ENCODE data around the gene MRPL22.
"Not testable (repeated sequence)": the region's sequence is repeated elsewhere in the genome, so short reads cannot be mapped to it uniquely, and the experiment has no call there.

Gene MRPL22

DNA sequence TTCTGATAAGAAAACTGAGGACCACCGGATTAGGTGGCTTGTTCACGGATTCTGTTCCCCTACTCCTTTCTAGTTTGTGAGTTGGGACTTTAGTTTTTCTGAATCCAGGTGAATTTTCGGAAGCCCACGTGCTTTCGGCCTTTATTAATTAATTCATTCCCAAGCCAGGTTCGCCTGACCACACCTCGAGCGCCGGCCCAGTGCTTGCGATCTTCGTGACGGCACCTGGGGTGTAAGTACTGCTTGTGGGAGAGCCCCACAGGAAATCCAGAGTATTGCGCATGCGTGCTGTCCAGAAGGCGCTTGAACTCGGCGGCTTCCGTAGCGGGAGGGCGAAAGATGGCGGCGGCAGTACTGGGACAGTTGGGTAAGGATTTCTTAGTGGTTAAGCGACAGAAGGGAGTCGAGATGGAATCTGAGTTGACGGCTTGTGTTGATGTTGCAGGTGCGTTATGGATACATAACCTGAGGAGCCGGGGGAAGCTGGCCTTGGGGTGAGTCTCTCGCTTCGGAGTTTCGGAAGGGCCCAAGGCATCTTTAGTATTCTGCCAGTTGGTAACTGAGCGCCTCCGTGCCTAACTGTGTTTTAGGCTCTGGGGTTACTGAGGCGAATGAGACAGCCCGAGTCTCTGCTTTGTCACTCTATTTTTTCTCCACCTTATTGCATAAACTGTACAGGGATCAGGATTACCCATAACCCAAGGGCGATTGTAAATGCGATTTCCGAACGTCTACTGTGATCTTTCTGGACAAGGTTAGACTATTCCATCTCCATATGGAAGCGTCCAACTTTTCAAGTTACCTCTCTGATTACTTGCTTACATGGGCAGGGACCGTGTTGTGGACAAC lies at the start of gene MRPL22:
Gene MRPL22, plus strand, starts transcription at position 302 of the 849 bp plus-strand sequence. Its CDS starts 38 bp downstream, at position 340.
- peak; percentile 92 for DNase-seq (ENCODE audit: low read depth)

DNA sequence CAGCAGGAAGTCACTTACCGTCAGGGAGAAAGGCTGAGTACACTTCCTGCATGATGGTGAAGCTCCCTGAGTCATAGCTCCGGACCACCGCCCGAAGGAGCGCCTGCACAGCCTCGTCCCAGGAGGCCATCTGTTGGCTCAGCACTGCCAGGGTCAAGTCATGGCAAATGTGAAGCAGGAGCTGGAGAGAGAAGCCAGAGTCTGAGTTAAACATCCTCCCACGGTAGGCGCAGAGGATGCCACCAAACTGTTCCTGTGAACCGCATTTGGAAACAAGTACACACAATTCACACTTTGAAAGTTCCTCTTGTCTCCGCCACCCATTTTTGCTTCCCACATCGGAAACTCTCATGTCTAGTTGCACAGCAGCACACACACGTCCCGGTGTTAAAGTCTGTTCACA lies 48.5 kb upstream of the MRPL22 start:
- no peak for DNase-seq (ENCODE audit: low read depth)

DNA sequence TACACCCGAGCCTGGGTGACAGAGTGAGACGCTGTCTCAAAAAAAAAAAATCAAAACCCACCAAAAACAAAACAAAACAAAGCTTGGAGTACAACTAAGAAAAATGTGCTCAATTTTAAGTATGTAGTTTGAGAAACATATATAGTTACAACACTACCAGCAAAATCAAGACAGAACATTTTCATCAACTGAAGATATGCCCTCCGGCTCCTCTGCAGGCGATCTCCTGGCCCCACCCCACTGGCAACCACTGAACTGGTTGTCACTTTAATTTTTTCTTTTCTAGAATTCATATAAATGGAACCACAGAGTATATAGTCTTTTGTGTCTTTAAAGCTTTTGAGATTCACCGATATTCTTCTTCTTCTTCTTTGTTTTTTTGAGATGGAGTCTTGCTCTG lies 47.5 kb upstream of the MRPL22 start:
- DNase-seq (ENCODE audit: low read depth) = no peak

DNA sequence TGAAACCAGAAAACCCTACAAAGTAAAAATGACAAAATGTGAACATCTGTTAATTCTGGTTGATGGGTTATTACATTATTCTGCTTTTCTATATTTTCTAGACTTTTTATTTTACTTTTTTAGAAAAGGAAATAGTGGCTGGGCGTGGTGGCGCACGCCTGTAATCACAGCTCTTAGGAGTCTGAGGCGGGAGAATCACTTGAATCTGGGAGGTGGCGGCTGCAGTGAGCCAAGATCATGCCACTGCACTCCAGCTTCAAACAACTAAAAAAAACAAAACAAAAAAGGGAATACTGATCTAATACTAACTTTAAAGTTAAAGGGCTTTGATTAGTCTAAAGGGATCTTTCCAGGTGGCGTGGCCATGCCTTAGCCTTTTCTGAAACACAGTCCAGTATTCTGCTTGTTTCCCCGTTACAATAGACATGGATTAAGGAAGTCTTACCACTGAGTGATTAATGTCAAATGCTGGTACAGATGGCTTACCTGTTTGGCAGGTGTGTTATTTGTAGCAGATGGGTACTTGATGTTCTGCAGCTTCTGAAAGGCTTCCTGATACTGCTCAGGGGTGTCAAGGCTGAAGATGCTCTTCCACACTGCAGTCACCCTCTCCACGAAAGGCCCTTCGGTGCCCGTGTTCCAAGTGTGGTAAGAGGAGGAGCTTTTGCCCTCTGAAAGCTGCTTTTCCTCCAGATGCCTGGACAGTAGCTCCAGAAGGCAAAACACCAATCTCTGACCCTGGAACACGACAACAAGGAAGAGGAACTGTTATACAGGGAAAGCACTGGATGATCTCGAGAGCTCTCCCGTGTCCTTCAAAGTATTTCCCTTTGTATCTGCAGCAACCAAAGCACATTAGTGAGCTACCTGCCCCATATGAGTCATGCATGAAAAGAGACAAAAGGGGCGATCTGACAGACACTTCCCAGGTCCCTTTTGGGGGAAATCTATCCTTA lies 45.0 kb upstream of the MRPL22 start:
- DNase-seq (ENCODE audit: low read depth) = no peak

DNA sequence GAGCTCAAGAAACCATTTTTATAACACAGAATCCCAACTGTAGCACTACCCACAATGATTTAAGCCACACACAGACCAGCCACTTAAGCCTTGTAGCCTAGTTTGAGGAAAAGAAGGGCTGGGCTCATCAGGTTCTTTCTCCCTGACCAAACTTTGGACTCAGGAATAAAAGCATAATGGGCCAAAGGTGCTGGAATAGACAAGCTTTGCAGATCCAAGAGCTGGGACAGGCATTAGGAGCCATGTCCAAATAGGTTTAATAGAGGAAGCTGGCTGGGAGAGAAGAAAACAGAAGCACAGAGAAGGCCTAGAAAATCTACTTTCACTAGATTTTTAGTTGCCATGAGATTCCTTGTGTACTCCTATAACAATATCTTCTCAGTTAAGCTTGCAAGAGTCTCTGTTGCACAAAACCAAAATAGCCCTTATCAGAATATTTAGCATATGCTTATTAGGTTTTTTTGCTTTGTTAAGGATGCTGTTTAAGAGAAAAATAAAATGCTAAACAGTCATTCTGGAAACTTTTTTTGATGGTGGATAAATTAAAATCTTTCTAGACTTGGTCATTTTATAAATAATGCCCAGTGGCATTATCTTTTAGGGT lies 44.2 kb upstream of the MRPL22 start:
- DNase-seq (ENCODE audit: low read depth) = no peak

DNA sequence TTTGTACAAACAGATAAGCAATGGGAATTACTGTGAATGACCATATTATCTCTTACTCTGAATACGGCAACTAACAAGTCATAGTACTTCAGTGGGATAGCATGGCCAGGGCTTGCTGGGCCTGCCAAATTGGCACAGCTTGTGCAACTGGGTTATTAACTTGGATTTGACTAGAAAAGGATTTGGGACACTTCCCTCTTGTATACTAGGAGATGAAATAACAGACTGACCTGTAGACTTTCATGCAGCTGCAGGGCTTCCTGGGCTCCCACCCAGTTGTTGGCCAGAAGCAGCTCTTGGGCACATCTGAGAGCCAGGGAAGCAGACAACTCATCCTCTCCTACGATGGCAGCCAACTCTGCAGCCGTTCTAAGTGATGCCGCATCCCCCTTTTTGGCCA lies 42.7 kb upstream of the MRPL22 start:
- DNase-seq (ENCODE audit: low read depth) = no peak

DNA sequence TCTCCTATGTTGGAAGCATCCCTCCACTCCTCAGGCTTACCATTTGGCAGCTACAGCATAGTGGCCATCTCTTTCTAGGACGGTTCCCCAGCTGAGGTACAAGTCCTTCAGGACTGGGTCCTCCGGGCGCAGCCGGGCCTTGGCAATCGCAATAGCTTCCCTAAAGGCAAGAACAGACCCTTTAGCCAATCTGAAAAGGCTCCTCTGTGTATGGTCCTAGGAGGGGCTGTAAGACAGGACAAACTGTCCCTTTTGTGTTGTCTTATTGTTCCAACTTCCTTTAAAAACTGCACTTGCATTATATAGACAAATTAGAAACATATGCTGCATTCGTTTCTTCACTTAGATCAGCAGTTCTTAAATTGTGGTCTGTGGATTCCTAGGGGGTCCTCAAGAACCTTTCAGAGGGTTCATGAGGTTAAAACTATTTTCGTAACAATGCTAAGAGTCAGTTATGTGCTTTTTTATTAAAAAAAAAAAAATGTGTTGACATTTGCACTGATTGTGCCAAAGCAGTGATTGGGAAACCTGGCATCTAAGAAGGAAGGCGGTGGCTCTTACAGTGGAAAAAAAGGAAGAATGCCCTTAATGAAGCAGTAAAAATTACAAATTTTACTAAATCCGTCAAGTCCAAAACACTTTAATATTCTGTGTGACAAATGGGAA lies 41.6 kb upstream of the MRPL22 start:
- no peak for DNase-seq (ENCODE audit: low read depth)

DNA sequence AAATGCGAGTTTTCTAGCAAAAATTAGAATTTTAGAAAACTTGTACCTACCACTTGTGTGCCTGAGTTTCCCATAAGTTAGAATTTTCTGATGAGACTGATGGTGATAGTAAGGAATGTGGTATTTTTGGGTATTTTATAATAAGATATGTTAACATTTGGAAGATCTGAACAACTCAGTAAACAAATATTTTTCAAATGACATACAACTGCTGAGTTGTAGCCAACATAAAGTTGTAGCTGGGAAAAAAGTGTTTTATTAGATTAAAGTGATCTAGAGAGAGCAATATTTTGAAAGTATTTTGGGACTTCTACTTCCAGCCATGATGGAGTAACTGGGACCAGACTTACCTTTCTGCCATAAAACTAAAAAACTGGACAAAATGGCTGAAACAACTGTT lies 40.8 kb upstream of the MRPL22 start:
- no peak for DNase-seq (ENCODE audit: low read depth)

DNA sequence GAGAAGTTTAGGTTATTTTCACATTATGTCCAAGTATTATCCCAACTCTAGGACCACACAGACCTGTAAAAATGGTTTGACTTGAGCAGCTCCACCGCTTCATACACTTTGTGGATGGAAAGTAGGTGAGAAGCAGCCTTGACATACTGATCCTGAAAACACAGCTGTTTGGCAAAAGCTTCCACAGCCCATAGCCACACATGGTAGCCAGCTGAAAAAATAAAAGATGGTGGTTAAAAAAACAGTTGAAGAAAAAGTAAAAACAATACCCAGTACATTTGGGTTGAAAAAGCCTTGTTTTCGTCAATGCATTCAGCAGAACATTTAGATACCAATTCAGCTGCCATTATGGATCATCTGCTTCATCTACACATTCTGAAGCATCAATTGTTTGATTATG lies 39.6 kb upstream of the MRPL22 start:
- DNase-seq (ENCODE audit: low read depth) = no peak

DNA sequence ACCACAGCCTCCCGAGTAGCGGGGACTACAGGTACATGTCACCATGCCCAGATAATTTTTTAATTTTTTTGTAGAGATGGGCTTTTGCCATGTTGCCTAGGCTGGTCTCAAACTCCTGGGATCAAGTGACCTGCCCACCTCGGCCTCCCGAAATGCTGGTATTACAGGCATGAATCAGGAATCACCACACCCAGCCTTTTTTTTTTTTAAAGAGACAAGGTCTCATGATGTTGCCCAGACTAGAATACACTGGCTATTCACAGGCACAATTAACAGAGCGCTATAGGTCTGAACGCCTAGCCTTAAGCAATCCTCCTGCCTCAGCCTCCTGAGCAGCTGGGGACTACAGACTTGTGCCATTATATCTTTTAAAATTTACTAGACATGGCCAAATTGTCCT lies 39.0 kb upstream of the MRPL22 start:
- DNase-seq (ENCODE audit: low read depth) = no peak

DNA sequence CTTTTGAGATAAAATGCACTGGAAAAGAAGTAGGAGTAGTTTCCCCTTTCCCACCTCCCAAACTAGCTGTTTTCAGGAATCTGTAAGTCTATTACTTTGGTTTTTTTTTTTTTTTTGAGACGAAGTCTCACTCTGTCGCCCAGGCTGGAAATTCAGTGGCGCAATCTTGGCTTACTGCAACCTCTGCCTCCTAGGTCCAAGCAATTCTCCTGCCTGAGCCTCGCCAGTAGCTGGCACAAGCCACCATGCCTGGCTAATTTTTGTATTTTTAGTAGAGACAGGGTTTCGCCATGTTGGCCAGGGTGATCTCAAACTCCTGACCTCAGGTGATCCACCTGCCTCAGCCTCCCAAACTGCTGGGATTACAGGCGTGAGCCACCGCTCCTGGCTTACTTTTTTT lies 35.3 kb upstream of the MRPL22 start:
- not testable (repeated sequence) for DNase-seq (ENCODE audit: low read depth)

DNA sequence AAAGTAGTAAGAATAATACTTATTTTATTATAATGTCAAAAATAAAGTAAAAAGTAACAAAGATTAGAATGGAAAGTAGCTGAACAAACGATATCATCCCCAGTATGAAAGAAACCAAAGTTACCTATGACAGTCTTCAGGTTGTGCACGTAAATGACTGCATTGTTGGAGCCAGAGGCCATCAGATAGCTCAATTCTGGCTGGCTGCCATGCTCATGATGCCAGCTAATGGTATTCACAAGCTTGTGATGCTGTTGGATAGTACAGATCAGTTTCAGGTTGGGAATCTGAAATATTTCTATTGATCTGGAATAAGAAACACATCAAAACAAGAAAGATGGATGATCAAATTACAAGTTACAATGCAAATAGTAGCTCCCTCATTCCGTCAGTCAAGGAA lies 24.0 kb upstream of the MRPL22 start:
- no peak for DNase-seq (ENCODE audit: low read depth)

DNA sequence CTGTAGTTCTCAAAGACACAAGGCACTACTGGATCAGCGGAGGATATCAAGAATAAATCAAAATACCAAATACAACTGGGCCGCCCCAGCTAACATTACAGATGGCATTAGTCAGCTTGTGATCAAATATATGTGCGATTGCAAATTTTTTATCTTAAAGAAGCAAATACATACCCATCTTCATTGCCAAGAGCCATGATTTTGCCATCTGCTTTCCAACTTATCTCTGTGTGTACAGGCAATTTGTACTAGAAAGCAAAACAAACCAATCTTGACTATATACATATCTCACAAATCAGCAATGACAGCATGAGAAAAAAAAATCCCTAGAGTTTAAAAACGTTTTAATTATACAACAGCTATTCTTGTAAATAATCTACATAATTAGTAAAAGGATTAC lies 23.1 kb upstream of the MRPL22 start:
- DNase-seq (ENCODE audit: low read depth) = no peak

DNA sequence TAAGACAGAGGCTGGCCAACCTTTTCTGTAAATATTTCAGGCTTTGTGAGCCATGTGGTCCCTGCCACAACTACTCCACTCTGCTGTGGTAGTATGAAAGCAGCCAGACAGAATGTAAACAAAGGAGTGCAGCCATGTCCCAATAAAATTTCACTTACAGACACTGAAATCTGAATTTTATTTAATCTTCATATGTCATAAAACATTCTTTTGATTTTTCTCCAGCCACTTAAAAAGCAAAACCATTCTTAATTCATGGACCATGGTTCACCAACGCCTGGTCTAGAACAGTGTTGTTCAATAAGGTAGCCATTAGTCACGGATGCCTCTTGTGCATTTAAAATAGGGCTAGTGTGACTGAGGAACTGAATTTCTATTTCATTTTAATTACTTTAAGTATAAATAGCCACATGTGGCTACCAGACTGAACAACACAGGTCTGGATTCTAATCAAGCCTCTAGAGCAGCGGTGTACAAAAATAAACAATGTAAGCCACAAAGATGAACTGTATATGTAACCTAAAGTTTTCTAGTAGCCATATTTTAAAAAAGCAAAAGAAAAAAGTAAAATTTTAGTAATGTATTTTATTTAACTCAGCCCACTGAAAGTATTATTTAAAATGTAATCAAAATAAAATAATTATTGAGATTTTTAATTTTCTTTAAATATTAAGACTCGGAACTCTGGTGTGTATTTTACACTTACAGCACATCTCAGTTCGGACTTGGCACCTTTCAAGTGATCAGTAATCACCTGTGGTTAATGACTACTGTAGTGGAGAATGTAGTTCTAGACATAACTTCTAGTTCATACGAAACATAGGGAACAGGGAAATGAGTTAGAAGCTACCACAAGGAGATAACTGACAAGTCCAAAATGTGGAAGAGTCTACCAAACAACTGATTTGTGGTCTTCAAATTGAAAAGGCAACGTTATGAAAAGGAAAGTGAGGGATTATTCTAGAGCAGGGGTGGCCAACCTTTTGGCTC lies 17.1 kb upstream of the MRPL22 start:
- no peak for DNase-seq (ENCODE audit: low read depth)

DNA sequence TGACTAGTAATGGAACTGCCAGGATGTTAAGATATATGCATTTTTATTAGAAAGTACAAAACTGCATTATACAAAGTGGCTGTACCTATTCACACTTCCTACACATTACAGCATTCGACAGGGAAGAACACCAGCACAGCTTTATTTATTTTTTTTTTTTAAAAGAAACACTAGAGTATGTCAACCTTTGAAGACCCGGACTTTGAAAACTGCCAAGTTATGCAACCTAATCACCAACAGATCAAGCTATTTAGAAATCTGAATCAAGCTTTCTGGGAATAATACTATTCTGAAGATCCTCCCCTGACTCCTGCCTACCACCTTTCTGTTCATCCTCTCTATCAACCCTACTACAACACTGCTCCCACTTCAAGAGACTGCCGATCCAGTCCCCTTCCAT lies 7.3 kb upstream of the MRPL22 start:
- no peak for DNase-seq (ENCODE audit: low read depth)

DNA sequence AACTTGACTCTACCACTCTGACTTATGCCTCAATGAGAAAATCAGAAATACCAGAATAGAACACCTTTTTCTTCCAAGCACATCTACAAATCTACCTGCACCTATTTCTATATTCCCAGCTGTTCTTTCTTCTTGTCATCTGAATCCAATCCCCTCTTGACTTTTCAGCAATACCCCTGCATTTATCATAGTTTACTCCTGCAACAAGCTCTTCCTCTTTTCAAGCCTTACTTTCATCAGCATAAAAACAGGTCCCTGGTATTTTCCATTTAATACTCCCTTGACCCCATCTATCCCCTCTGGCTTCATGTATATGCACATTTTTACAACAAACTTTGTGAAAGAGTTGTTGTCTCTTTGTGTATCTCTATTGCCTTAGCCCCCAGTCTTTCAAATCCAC lies 6.0 kb upstream of the MRPL22 start:
- no peak for DNase-seq (ENCODE audit: low read depth)

DNA sequence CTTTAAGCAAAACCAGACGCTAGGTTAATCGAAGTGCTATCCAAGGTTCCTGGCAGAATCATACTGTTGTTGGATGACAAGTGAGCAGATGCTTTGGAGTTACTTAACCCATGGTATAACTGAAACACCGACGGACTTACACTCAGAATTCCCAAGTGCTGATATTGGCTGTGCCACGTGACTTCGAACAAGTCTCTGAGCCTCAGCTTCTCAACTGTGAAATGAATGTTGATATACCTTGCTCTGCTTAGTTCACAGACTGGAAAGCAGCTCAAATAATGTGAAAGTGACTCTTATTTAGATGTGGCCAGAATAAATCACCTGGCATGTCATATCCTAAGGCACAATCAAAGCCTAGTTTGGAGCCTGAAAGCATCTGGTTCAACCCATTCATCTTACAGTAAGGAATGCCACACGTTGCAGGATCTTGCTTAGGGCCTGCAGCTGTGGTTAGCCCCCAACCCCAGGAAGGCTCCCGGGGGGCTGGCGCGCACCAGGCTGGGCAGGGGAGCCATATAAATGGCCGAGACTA lies 3.6 kb upstream of the MRPL22 start:
- no peak for DNase-seq (ENCODE audit: low read depth)

DNA sequence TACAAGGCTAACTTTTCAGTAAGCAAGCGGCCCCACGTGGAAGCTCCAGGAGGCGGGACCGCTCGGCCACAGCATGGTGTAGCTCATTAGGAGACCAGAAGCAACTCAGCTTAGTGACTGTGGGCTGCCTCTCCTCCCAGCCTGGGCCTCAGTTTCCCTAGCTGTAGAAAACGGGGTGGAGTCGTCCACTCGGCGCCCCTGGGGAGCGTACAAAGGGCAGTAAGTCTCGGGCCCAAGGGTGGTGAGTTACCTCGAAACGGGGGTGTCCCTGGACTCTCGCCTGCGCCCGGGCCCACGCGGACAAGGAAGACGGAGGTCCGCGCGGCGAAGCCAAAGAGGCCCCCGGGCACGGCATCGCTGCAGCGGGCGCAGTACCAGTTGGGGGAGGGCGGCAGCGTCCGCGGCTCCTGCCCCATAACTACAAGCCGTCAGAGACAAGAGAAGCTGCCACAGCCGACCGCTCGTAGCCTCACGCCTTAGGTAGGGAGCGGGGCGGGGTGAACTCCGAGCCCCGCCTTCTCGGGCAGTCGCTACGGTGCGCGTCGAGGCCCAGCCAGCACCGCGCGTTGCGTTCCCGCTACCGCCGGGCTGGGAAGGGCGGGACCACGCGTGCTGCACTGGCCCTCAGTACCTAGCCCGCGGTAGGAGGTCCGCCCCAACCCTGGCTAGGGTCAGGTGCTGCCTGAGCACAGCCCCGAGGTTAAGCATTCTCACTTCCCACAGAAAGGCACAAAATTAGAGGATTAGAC lies 3.0 kb upstream of the MRPL22 start, which contains the start of gene GEMIN5:
Gene GEMIN5, minus strand, starts transcription at position 494 of the 749 bp plus-strand sequence. Its CDS starts 78 bp downstream, at position 416.
- DNase-seq (ENCODE audit: low read depth) = peak; percentile 74

DNA sequence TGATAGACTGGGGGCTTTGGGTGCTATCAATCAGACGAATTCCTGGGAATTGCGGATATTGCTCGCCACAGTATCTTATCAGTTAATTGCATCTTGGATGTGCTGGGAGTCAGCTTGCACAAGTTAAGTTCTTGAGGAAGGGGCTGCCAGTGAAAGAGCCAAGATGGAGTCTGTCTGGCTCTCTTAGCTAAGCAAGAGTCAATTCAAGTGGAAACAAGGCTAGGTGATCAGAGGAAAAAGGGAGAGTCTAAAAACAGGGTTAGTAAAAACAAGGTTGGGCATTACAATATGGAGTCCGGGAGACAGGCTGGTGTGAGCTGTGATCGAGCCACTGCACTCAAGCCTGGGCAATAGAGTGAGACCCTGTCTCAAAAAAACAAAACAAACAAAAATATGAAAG lies 1.5 kb upstream of the MRPL22 start:
- DNase-seq (ENCODE audit: low read depth) = not testable (repeated sequence)

DNA sequence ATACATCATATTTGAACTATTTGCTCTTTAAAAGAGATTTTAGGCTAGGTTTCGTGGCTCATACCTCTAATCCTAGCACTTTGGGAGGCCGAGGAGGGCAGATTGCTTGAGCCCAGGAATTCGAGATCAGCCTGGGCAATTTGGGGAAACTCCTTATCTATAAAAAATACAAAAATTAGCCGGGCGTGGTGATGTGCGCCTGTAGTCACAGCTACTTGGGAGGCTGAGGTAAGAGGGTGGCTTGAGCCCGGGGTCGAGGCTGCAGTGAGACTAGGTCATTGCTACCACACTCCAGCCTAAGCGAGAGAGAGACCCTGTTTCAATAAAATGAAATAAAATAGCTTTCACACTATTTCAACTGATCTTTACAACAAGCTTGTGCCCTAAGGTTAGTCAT lies 500 bp upstream of the MRPL22 start:
- DNase-seq (ENCODE audit: low read depth) = no peak

Data from activated gamma-delta T cell treated with anti-CD3 and anti-CD28 coated beads, Interleukin-2, amount 50 U/mL, for 16 hours (primary cell).